CD4-positive, alpha-beta T cell treated with Interleukin-4 for 1 hour (primary cell): ENCODE data around the gene PSMD1.
"Not testable (repeated sequence)": the region's sequence is repeated elsewhere in the genome, so short reads cannot be mapped to it uniquely, and the experiment has no call there.

Experiments
- DNase-seq, 2 donors: peaks; one replicate each; pipeline ENCODE4 v3.0.0-alpha.2; 2020 to 2022

Gene PSMD1

GRCh38 chr2:231117922-231118613 is 61.4 kb downstream of the PSMD1 start:
- no peak for DNase-seq

GRCh38 chr2:231118614-231118942 is 61.9 kb downstream of the PSMD1 start:
- no peak for DNase-seq

- DNase-seq: no peak
Measured at GRCh38 chr2:231123362-231123898, 66.8 kb downstream of the PSMD1 start.

- no peak for DNase-seq
Measured at GRCh38 chr2:231124838-231125568, 68.3 kb downstream of the PSMD1 start, which contains the start of gene HTR2B. Gene HTR2B, minus strand, starts transcription at chr2:231125042. Its CDS starts 1,278 bp downstream, at chr2:231123764.

GRCh38 chr2:231126123-231126522 is 69.5 kb downstream of the PSMD1 start:
- no peak for DNase-seq

GRCh38 chr2:231127480-231127879 is 70.8 kb downstream of the PSMD1 start:
- DNase-seq: no peak

- no peak for DNase-seq
Measured at GRCh38 chr2:231127936-231128335, 71.3 kb downstream of the PSMD1 start.

GRCh38 chr2:231128541-231128940 is 71.9 kb downstream of the PSMD1 start:
- no peak for DNase-seq

- no peak for DNase-seq
Measured at GRCh38 chr2:231129216-231129615, 72.5 kb downstream of the PSMD1 start.

- DNase-seq: no peak
Measured at GRCh38 chr2:231130336-231131056, 73.8 kb downstream of the PSMD1 start.

GRCh38 chr2:231132129-231132528 is 75.5 kb downstream of the PSMD1 start:
- DNase-seq: no peak

- no peak for DNase-seq
Measured at GRCh38 chr2:231133365-231134099, 76.9 kb downstream of the PSMD1 start.

GRCh38 chr2:231134910-231135655 is 78.4 kb downstream of the PSMD1 start:
- no peak for DNase-seq

GRCh38 chr2:231138699-231139098 is 82.0 kb downstream of the PSMD1 start:
- DNase-seq: no peak

GRCh38 chr2:231139796-231140195 is 83.1 kb downstream of the PSMD1 start:
- no peak for DNase-seq

GRCh38 chr2:231140808-231141207 is 84.1 kb downstream of the PSMD1 start:
- not testable (repeated sequence) for DNase-seq

- no peak for DNase-seq
Measured at GRCh38 chr2:231144896-231145295, 88.2 kb downstream of the PSMD1 start.

GRCh38 chr2:231146665-231147064 is 90.0 kb downstream of the PSMD1 start:
- DNase-seq: no peak

GRCh38 chr2:231152800-231153557 is 96.3 kb downstream of the PSMD1 start:
- DNase-seq: no peak

- DNase-seq: no peak
Measured at GRCh38 chr2:231159306-231159705, 102.6 kb downstream of the PSMD1 start.

GRCh38 chr2:231160701-231161100 is 104.0 kb downstream of the PSMD1 start:
- DNase-seq: no peak
